Activated CD8-positive, alpha-beta memory T cell treated with anti-CD3 and anti-CD28 coated beads, Interleukin-2, amount 10 ng/mL, durations not matched to agents 7 days and 5 days (primary cell): ENCODE measurements around the gene CAD. TPM values are rescaled to one million over a fixed set of nuclear protein-coding genes. Genes with fewer than 3 reads are reported as not detected.
A peak's percentile ranks its signal among the peaks of the same experiment; 100 is the strongest.
"Not testable (repeated sequence)": the region's sequence is repeated elsewhere in the genome, so short reads cannot be mapped to it uniquely, and the experiment has no call there.

Source experiments
- ATAC-seq: fragments of 150-1000 bp; cut with Tn5 transposase; one replicate; pipeline ENCODE4 v1.10.0; 2021; ENCODE audit warnings: moderate library complexity
- CTCF ChIA-PET: fragments of 350-600 bp; sonication (Branson Sonifier 250); formaldehyde crosslinking; loops from one replicate; lab custom pipeline; 2021; ENCODE audit warnings: antibody characterized with exemption; lab: Charles Lee
- DNase-seq: peaks from one replicate; pipeline ENCODE4 v3.0.0-alpha.2; 2020
- H3K27ac Mint-ChIP-seq: one replicate; pipeline ENCODE4 v1.8.0; 2021; ENCODE audit warnings: mild to moderate bottlenecking, mixed read lengths
- H3K27me3 Mint-ChIP-seq: one replicate; pipeline ENCODE4 v1.8.0; 2021; ENCODE audit warnings: mixed read lengths
- H3K36me3 Mint-ChIP-seq: one replicate; pipeline ENCODE4 v1.8.0; 2021; ENCODE audit warnings: mild to moderate bottlenecking, mixed read lengths
- H3K4me1 Mint-ChIP-seq: one replicate; pipeline ENCODE4 v1.8.0; 2021; ENCODE audit warnings: mixed read lengths
- H3K4me3 Mint-ChIP-seq: one replicate; pipeline ENCODE4 v1.8.0; 2021; ENCODE audit warnings: mild to moderate bottlenecking, moderate library complexity, mixed read lengths
- H3K9me3 Mint-ChIP-seq: one replicate; pipeline ENCODE4 v1.8.0; 2022; ENCODE audit warnings: low read depth, mixed read lengths
- total RNA-seq, 2 experiments: library from RNA; stranded (reverse); gene quantifications; one replicate each; pipeline ENCODE4 v1.2.3, GENCODE V29; 2021

Gene CAD
- 10 to 100 TPM; 78.6 to 99.5 TPM for total RNA-seq

GRCh38 chr2:27217173-27218121 lies at the start of gene CAD:
CAD (plus strand) TSS chr2:27217369; CDS start chr2:27217552, 183 bp downstream.
- H3K4me1 Mint-ChIP-seq, result peaks cover 51% of the 10 kb centered on the region

GRCh38 chr2:27170581-27171337 lies 46.4 kb upstream of the CAD start:
- H3K36me3 Mint-ChIP-seq, result no peaks in the 10 kb centered on the region
- DNase-seq (no peak), ATAC-seq (no peak)
- peaks cover 16% of the 10 kb centered on the region for H3K27me3 Mint-ChIP-seq
- no peaks in the 10 kb centered on the region for H3K9me3 Mint-ChIP-seq
- no peak overlapping the region for H3K27ac Mint-ChIP-seq
- H3K4me3 Mint-ChIP-seq, result no peak overlapping the region
- H3K4me1 Mint-ChIP-seq, result peaks cover 2% of the 10 kb centered on the region
- CTCF ChIA-PET, result interaction anchor here (1.1 to 2.6 kb wide), 17 partner anchors 14 to 300 kb away, joined by 3 to 24 read pairs (median 5); partner anchors contain the start of genes ABHD1, ATRAID, PREB and PRR30

More at GRCh38 chr2:27217173-27218121, at the start of gene CAD:
- DNase-seq (peak; percentile 91), ATAC-seq (peak; percentile 89)
- H3K36me3 Mint-ChIP-seq, result peaks cover 47% of the 10 kb centered on the region
- H3K27me3 Mint-ChIP-seq, result no peaks in the 10 kb centered on the region
- peak within 1 kb of the TSS; percentile 91 for H3K27ac Mint-ChIP-seq
- peak within 1 kb of the TSS; percentile 94 for H3K4me3 Mint-ChIP-seq
- no peaks in the 10 kb centered on the region for H3K9me3 Mint-ChIP-seq
- CTCF ChIA-PET, result interaction anchor here (1.1 to 1.7 kb wide), 3 partner anchors 48 to 145 kb away, joined by 3 to 5 read pairs (median 4); no protein-coding TSS in a partner anchor

- Mint-ChIP-seq H3K4me1 (peaks cover 2% of the 10 kb centered on the region), H3K27me3 (peaks cover 18% of the 10 kb centered on the region), H3K4me3 (no peak overlapping the region), H3K27ac (no peak overlapping the region), H3K36me3 (no peaks in the 10 kb centered on the region), H3K9me3 (no peaks in the 10 kb centered on the region)
- no peak for ATAC-seq
- no peak for DNase-seq
- CTCF ChIA-PET, result interaction anchor here (1.8 to 2.6 kb wide), 5 partner anchors 13 to 131 kb away, joined by 5 to 24 read pairs (median 11); no protein-coding TSS in a partner anchor
These were observed 45.8 kb upstream of the CAD start for GRCh38 chr2:27171351-27171848.

GRCh38 chr2:27174638-27175037 lies 42.5 kb upstream of the CAD start:
- no peak for ATAC-seq
- H3K27ac Mint-ChIP-seq, result no peak overlapping the region
- CTCF ChIA-PET, result interaction anchor here (1.2 to 1.6 kb wide), 2 partner anchors 11 to 75 kb away, joined by 3 to 4 read pairs; no protein-coding TSS in a partner anchor
- peaks cover 34% of the 10 kb centered on the region for H3K27me3 Mint-ChIP-seq
- H3K36me3 Mint-ChIP-seq, result no peaks in the 10 kb centered on the region
- H3K9me3 Mint-ChIP-seq, result no peaks in the 10 kb centered on the region
- no peak overlapping the region for H3K4me3 Mint-ChIP-seq
- H3K4me1 Mint-ChIP-seq, result peaks cover 2% of the 10 kb centered on the region
- DNase-seq, result no peak

GRCh38 chr2:27175330-27175729 lies 41.8 kb upstream of the CAD start:
- CTCF ChIA-PET, result interaction anchor here (1.2 to 1.6 kb wide), 2 partner anchors 11 to 76 kb away, joined by 3 to 4 read pairs; no protein-coding TSS in a partner anchor
- DNase-seq (no peak), ATAC-seq (no peak)
- H3K27me3 Mint-ChIP-seq, result peaks cover 39% of the 10 kb centered on the region
- no peak overlapping the region for H3K27ac Mint-ChIP-seq
- no peaks in the 10 kb centered on the region for H3K36me3 Mint-ChIP-seq
- H3K9me3 Mint-ChIP-seq, result no peaks in the 10 kb centered on the region
- H3K4me1 Mint-ChIP-seq, result peaks cover 2% of the 10 kb centered on the region
- H3K4me3 Mint-ChIP-seq, result no peak overlapping the region

- H3K27ac Mint-ChIP-seq, H3K4me3 Mint-ChIP-seq, H3K36me3 Mint-ChIP-seq, H3K9me3 Mint-ChIP-seq, H3K4me1 Mint-ChIP-seq, DNase-seq, ATAC-seq: not testable (repeated sequence)
- CTCF ChIA-PET, result interaction anchor here (1.1 to 1.6 kb wide), 2 partner anchors 9 to 76 kb away, joined by 3 to 4 read pairs; no protein-coding TSS in a partner anchor
- H3K27me3 Mint-ChIP-seq, result peaks cover 39% of the 10 kb centered on the region
These were observed 41.4 kb upstream of the CAD start for GRCh38 chr2:27175781-27176180.

- H3K27me3 Mint-ChIP-seq, result peaks cover 48% of the 10 kb centered on the region
These were observed 39.5 kb upstream of the CAD start for GRCh38 chr2:27177441-27178351.

GRCh38 chr2:27178469-27178868 lies 38.7 kb upstream of the CAD start:
- H3K27me3 Mint-ChIP-seq, result peaks cover 53% of the 10 kb centered on the region
- CTCF ChIA-PET, result interaction anchor here (1.0 to 1.2 kb wide), 4 partner anchors 9 to 101 kb away, joined by 3 read pairs; no protein-coding TSS in a partner anchor
- no peaks in the 10 kb centered on the region for H3K4me1 Mint-ChIP-seq
- no peaks in the 10 kb centered on the region for H3K9me3 Mint-ChIP-seq
- no peaks in the 10 kb centered on the region for H3K36me3 Mint-ChIP-seq
- no peak for ATAC-seq
- H3K4me3 Mint-ChIP-seq, result no peak overlapping the region
- DNase-seq, result no peak
- H3K27ac Mint-ChIP-seq, result no peak overlapping the region

More at GRCh38 chr2:27177441-27178351, 39.5 kb upstream of the CAD start:
- ATAC-seq, result no peak
- no peak overlapping the region for H3K27ac Mint-ChIP-seq
- H3K36me3 Mint-ChIP-seq, result no peaks in the 10 kb centered on the region
- no peaks in the 10 kb centered on the region for H3K4me1 Mint-ChIP-seq
- CTCF ChIA-PET, result interaction anchor here (0.6 to 1.2 kb wide), 5 partner anchors 8 to 235 kb away, joined by 3 read pairs; no protein-coding TSS in a partner anchor
- no peak overlapping the region for H3K4me3 Mint-ChIP-seq
- no peak for DNase-seq
- H3K9me3 Mint-ChIP-seq, result no peaks in the 10 kb centered on the region

- Mint-ChIP-seq H3K27me3 (peaks cover 61% of the 10 kb centered on the region), H3K4me3 (no peak overlapping the region), H3K27ac (no peak overlapping the region), H3K36me3 (no peaks in the 10 kb centered on the region), H3K4me1 (peaks cover 2% of the 10 kb centered on the region), H3K9me3 (no peaks in the 10 kb centered on the region)
- DNase-seq (no peak), ATAC-seq (no peak)
- CTCF ChIA-PET, result interaction anchor here (0.9 kb wide), 1 partner anchor 218 kb away, joined by 3 read pairs; no protein-coding TSS in a partner anchor
These were observed 37.7 kb upstream of the CAD start for GRCh38 chr2:27179344-27180000.

GRCh38 chr2:27182346-27182745 lies 34.8 kb upstream of the CAD start:
- peaks cover 71% of the 10 kb centered on the region for H3K27me3 Mint-ChIP-seq
- CTCF ChIA-PET, result no interaction called here
- ATAC-seq, result no peak

GRCh38 chr2:27184115-27184514 lies 33.1 kb upstream of the CAD start:
- ATAC-seq (no peak), DNase-seq (no peak)
- H3K36me3 Mint-ChIP-seq, result no peaks in the 10 kb centered on the region
- peaks cover 2% of the 10 kb centered on the region for H3K4me1 Mint-ChIP-seq
- H3K9me3 Mint-ChIP-seq, result no peaks in the 10 kb centered on the region
- peaks cover 64% of the 10 kb centered on the region for H3K27me3 Mint-ChIP-seq
- no peak overlapping the region for H3K4me3 Mint-ChIP-seq
- CTCF ChIA-PET, result interaction anchor here (2.5 kb wide), 1 partner anchor 14 kb away, joined by 11 read pairs; no protein-coding TSS in a partner anchor
- H3K27ac Mint-ChIP-seq, result no peak overlapping the region

More at GRCh38 chr2:27182346-27182745, 34.8 kb upstream of the CAD start:
- H3K9me3 Mint-ChIP-seq, result no peaks in the 10 kb centered on the region
- no peaks in the 10 kb centered on the region for H3K36me3 Mint-ChIP-seq
- no peak for DNase-seq
- no peak overlapping the region for H3K4me3 Mint-ChIP-seq
- H3K4me1 Mint-ChIP-seq, result peaks cover 2% of the 10 kb centered on the region
- H3K27ac Mint-ChIP-seq, result no peak overlapping the region
